Forelimb muscle (tissue), 1 donor: ENCODE results near the gene USP49. TPM values are rescaled to one million over a fixed set of nuclear protein-coding genes. Genes with fewer than 3 reads are reported as not detected.

Experiments
- DNase-seq: peaks from one replicate; pipeline ENCODE4 v3.0.0-alpha.2; 2013; ENCODE audit warnings: low read depth
- polyA plus RNA-seq: library from polyadenylated mRNA; unstranded; fragments of 120-200 nt; gene quantifications from one replicate; pipeline ENCODE4 v1.2.1, GENCODE V29; 2013; ENCODE audit not compliant: insufficient read length

The USP49 gene
- polyA plus RNA-seq, 1 donor: 5.6 TPM

DNA sequence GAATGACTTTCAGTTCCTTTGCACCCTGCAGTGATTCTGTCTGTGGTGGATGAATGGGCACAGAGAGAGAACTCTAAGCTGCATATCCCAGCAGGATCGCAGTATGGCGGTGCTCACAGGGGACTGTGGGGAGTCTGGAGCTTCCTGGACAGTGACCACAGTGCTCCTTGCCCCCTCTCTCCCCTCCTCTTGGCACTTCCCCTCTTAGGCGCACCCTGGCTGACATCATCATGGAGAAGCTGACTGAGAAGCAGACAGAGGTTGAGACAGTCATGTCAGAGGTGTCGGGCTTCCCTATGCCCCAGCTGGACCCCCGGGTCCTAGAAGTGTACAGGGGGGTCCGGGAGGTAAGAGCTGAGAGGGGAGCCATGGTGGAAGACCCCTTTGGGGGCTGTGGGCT, 34.7 kb upstream of the USP49 start:
- DNase-seq: no peak

DNA sequence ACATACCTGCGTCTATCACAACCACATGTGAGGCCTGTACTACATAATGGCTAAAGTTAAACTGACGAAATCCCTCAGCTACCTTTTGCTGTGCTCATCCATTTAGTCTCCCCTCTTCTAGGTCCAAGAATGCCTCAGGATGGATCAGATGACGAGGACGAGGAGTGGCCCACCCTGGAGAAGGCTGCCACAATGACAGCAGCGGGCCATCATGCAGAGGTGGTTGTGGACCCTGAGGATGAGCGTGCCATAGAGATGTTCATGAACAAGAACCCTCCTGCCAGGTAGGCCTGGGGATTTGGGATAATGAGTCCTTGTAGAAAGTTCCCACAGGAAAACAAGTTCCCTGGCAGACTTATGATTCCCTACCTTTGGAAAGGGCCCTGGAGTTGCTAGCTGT, 32.1 kb upstream of the USP49 start:
- no peak for DNase-seq

DNA sequence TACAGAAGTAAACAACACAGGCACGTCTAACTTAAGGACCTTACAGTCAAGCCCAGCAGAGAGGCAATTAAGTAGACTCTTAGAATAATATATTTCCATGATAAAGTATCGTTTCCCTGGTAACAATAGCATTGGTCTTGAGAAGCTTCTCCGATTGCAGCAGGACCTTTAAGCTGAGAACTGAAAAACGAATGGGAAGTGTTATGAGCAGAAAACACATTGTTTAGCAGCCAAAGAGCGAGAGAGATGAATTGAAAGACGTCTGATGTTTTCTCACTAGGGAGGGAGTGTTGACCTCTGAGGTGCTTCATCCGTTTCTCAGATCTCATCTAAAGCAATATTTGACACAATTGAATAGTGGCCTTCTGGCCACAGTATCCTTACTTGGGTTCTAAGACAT, 27.0 kb upstream of the USP49 start:
- no peak for DNase-seq

DNA sequence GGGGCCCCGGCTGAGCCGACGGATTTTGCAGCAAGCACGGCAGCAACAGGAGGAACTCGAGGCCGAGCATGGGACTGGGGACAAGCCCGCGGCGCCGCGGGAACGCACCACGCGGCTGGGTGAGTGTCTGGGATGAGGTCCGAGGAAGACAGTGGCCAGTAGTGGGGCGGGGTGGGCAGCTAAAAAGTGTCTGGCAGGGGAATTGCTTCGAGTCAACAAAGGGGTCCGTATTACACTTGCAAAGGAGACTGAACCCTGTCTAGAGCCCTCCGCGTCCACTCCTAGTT, 26.5 kb upstream of the USP49 start:
- DNase-seq: no peak

DNA sequence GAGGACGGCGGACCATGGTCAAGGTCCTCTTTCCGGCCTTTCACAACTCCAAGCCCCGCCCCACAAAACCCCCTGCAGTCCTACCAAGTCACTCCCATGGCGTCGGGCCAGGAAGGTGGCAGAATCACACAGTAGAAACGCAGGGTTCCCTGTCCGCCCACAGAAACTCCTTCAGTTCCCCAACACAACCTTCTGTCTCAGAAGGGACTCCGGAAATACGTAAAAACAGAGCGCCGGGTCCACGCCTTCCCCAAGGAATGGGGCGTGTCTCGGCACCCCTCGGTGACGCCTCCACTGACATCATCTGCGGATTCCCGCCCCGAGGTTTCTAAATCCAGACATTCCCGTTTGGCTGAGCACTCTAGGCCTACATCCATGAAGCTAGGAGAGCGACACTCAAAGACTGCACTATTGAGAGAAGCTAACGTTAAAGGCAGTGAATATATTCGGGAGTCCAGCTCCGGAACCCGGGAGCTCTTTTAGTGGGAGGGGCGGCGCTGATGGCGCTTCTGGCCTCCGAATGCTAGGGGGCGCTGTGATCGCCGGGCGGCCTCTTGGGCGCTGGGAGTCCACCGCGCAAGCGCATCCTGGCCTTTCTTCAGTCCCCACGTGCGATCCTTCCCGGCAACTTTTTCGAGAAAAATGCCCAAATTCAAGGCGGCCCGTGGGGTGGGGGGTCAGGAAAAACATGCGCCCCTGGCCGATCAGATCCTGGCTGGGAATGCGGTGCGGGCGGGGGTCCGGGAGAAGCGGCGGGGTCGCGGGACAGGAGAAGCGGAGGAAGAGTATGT, 25.9 kb upstream of the USP49 start, which contains the start of the genes BYSL and MED20:
TSS of gene BYSL (plus strand) at position 579 of the 791 bp plus-strand sequence. CDS start at position 643, 64 bp downstream.
TSS of gene MED20 (minus strand) at position 219 of the 791 bp plus-strand sequence. CDS start at position 98, 121 bp downstream.
- peak; percentile 87 for DNase-seq

DNA sequence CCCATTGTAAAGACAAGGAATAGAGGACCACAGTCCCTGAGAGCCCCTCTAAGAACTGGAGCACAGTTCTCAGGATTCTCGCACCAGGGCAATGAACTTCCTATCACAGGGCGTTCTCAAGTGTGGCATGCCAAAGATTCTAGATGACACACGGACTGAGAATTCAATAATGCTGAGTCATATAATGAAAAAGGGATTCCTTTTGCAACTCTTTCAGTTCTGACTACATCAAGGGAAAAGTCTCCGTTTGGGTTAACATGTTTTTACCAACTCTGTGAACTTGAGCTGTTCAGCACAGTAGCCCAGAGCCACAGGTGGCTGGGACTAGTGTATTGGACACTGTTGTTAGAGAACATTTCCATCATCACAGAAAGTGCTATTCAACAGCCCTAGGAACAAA, 22.4 kb upstream of the USP49 start:
- no peak for DNase-seq

DNA sequence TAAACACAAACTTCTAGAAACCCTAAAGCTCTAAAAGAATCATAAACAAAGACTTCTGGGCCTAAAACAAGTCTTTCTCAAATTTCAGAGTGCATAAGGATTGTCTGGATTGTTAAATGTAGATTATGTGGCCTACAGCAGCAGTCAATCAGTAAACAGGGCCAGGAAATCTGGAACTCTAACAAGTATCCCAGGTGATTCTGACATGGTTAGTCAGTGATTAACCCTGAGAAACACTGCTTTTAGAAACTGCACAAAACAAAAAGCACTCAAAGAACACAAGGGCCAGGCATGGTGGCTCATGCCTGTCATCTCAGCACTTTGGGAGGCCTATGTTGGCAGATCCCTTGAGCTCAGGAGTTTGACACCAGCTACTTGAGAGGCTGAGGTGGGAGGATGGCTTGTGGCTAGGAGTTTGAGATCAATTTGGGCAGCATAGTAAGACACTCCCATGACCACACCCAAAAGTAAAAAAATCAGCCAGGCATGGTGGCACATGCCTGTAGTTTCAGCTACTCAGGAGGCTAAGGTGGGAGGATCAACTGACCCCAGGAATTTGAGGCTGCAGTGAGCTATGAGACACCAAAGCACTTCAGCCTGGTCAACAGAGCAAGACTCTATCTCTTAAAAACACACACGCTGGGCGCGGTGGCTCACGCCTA, 19.8 kb upstream of the USP49 start:
- DNase-seq: no peak

DNA sequence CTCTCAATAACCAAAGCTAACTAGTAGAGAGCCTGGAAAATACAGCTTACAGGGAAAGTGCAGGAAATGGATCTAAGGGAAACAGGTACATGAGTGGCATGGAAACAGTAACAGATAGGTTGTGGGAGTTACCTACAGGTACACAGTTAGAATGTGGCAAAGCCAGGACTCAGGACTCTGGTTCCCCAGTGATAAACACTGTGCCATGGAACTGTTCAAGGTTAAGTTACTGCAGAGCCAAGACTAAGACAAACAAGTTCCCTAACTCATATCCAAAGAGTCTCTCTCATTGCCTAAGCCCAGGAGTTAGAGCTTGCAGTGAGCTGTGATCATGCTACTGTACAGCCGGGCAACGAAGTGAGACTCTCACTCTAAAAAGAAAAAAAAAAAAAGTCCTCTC, 19.2 kb upstream of the USP49 start:
- no peak for DNase-seq

DNA sequence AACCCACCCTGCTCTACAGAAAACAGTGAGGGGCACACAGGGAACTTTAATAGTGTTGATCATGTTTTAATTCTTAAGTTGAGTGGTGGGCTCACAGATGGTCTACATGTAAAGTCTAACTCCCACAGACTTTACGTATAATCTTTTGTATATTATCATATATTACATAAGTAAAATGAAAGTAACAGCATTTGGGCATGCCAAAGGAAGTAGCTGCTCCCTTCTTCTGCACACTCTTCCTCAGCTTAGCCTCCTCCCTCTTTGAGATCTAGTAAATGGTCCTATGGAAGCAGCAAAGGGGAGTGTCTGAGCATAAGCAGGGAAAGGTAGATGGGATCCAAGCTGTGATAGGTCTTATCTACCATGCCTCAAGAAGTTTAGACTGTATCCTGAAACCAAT, 14.6 kb upstream of the USP49 start:
- no peak for DNase-seq

DNA sequence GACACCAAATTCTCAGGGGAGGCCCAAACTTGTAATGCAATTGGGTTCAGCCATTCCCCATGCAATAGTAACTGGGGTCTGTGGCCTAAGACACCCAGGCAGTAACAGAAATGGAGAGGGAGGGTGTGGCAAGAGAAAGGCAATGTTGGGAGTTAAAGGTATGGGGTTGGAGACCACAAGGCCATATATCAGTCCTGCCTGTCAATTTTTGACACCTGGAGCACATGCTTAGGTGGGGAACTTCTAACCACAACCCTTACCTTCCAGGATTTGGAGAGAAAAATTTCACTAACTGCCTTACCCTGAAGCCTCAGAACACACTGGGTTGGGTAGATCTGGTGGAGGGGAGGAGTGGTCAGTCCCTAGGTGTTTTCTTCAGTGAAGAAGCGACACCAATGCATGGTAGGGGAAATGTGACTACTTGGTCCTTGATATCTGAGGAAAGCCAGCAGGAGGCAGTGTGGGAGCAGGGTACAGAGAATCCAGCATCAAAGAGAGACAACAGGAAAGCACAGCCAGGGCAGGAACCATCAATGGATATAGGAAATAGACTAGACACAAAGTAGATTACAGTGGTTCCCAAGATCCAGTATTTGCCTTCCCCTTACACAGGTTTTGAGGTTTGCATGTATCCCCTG, 6.8 kb upstream of the USP49 start:
- DNase-seq: no peak

DNA sequence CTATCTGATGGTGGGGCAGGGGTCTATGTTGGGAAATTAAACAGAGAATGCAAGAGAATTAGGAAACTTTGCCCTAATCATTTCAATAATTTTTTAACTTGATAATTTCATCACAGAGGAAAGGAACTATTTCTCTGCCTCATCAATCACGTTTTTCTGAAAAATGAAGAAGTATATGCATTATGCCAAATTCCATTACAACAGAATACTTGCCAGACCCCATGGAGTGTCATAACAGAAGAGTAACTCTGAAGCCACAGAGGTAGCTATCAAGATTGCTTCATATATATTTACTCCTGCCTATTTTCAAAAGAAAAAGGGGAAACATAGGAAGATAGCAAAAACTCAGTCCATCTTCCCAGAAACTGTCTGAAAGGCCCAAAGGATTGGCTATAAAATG, 5.7 kb upstream of the USP49 start:
- DNase-seq: no peak

DNA sequence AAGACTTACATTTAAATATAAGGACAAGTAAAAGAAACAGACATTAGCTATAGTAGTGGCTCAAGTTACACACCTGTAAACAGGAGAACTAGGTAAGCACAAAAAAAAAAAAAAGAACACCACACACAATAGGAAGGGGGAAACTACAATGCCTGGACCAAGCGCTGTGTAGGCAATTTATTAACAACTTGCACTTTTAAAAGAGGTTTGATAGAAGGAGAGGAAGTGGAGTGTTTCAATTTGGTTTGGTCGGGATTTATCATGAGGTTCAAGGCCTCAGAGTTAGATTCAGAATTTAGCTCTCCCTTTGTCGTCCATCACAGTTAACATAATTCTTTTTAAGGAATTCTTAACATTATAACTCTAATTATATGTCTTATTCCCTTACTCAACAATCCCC, 1.1 kb upstream of the USP49 start:
- DNase-seq: no peak

DNA sequence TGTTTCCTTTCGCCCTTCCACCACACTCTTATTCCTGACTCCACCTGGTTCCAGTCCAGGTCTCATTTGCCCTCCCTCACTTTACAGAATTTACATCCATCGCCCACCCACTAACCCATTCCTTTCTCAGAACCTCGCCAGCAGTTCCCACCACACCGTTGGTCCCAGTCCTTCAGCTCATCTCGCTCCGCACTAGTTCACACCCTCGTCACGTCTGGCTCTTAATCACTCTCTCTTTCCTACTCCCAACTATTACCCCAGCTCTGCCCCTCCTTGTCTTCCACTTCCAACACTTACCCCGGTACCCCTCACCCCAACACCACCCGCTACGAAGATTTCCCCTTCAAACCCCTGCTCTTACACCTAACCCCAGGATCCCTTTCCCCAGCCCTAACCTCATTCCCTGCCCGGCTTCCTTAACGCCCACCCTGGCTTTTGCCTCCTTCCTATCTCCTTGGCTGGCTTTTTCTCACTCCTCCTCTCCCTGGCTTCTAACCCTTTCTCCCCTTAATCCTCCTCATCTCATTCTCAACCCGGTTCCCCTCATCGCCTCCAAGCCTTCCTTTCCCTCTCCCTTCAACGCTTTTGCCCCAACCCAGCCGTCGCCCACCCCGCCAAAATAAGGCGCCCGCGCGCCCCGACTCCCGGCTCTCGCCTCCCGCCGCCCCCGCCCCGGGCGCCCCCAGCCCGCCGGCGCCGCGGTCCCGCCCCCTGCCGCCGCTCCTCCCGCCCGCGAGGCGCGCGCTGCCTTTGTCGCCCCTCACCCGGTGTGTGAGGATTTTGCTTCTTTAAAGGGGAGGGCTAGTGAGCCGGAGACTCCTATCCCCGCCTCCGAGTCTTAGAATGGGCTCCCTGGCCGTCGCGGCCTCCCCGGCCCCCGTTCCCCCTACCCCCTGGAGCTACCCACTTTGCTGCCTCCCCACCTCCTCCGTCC, 542 bp downstream of the USP49 start:
- DNase-seq: no peak

DNA sequence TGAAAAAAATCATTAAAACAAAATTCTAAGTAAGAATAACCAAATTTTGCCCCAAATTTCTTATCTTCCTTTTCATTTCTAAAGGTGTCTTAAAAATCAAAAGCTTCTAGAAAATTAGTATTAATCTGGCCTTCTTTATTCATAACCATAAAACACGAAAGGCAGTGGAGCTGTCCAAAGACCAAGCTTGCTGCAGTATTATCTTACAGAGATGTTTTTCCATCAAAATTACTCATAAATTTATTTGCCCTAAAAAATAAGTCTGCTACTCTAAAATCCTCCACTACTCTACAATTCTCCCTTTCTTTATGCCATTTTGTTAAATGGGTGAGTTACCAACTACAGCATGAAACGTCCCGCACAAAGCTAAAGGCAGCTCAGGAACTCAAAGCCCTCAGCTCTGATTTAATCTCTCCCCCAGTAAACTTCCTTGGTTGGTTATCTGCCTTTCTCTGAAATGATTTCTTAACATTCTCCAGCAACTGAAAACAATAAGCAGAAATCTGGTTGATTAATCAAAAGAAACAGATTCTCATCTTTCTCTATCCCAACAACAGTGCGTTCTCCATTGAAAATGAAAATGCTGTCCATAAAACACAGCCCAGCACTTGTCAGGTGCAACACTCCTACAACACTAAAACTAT, 2.1 kb downstream of the USP49 start:
- DNase-seq: no peak

DNA sequence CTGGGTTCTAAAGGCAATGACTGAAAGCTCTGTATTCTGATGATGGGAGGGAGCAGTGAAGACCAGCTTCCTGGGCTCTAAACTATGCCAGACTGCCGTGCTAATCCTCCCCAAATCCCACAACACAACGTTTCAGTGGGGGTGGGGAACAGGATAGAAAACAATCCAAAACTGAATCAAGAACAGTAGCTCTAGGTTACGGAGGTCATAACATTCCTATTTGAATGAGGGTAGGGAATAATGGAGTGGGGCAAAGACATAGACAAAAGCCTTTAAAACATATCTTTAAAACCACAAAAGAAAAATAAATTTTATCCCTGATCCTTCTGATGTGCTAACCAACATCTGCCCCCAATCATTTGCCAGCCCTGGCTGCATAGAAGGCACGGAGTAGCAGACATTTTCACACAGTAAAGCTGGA, 7.8 kb downstream of the USP49 start:
- DNase-seq: no peak

DNA sequence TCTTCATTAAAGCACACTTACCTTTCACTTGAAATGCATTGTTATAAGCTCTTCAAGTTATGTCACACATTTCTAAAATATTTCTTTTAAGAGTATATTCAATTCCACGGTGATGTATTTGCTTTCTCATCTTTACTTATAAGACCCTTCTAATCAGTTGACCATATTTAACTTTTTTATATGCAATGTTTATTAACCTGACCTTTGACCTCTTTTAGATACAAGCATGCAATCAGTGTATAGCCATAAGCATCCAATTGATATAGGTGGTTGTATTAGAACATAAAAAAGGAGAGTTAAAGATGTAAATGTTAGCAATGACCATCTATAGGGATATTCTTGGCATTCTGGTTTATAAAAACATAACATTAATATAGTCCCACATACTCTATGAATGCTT, 9.2 kb downstream of the USP49 start:
- DNase-seq: no peak

DNA sequence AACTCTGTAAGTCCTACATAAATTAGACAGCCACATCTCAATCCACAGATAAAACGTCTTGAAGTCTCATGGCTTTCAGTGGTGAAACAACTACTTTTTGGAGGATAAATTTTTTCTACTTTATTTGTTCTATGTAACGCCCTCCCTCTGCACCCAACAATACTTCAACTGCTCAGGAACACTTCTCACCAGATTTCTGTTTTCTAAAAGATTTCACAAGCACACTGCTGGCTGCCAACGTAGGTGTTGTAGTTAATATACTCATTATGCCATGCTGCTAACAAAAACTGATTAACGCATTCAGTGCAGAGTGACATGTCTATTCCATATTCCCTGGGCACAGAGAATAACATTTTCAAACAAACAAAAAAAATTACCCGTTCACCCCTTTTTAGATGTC, 10.2 kb downstream of the USP49 start:
- no peak for DNase-seq

DNA sequence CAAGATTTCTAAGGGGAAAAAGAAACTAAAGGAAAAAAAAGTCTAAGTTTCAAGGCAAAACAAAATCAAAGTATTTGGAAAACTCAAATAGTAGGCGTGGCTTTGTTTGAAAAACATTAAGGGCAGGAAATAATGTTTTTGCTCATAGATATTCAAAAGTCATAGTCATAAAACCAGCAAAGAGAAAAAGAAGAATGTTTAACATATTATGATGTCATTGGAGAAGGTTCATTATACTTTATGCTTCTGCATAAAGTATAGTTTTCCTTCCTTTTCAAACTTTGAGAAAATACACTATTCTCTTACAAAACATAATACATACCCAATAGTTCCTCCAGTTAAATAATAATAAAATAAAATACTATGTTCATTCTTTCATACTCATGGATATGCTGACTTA, 13.7 kb downstream of the USP49 start:
- DNase-seq: no peak

DNA sequence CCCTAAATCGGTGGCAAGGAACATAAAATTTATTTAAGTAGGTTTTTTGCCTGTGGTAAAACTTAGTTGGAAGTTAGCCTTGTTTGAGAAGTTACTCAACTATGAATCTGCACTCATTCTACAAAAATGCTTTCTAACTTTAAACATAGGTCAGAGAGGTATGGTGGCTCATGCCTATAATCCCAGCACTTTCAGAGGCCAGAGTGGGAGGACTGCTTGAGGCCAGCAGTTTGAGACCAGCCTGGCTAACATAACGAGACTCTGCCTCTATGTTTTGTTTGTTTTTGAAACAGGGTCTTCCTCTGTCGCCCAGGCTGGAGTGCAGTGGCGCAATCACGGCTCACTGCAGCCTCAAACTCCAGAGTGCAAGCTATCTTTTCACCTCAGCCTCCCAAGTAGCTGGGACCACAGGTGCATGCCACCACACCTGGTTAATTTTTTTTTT, 16.2 kb downstream of the USP49 start:
- DNase-seq: no peak

DNA sequence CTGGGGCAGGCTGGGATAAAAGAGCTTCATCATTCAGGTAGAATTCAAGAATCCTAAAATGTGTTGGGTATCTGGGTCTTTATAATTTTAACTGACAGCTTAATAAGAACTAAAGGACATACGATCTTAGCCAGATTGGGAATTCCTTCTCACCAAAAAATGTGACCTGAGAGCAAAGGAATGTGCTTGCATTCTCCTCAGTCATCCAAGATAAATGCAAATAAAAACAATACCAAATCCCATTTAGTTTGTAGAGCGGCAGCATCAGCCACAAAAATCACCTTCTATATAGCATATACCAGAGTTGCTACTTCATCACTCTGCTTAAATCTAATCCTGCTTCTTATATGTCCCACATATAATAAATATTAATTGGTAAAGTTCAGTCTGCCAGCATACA, 16.9 kb downstream of the USP49 start:
- no peak for DNase-seq

DNA sequence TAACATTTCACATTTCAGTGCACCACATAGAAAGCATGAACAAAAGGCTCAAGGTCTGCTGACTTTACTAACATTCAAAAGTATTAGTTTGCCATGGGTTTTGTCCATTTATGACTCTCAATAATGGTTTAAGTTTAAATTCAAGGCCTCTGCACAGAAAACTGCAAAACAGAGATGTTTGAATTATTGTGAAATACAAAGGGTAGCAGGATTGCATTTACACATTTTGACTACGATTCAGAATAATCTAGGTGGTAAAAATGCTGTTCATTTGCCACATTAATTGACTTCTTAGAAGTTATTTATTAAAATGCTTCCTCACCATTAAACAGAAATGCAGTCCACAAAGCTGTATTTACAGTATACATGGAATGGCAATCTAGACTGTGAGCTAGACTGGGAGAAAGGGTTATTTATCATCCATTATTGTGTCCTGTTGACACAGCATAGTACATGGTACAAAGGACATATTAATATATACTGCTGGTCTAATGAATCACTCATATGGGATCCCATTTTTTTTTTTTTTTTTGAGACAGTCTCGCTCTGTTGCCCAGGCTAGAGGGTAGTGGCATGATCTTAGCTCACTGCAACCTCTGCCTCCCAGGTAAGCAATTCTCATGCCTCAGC, 18.0 kb downstream of the USP49 start:
- no peak for DNase-seq
